ENCODE measurements around the gene SETBP1. TPM values are rescaled to one million over a fixed set of nuclear protein-coding genes. Genes with fewer than 3 reads are reported as not detected.

The SETBP1 gene
- total and polyA plus RNA-seq, 2 of the 8 experiments (the other 6 are each of a cell fraction or from before 2014, with no cell fraction given): 2.0 to 6.5 TPM

GRCh38 chr18:44719519-44720060 is 38.9 kb downstream of the SETBP1 start:
- Histone ChIP-seq H3K4me2 (ENCODE audit: insufficient read depth in 1 of 2, low read depth in 2 of 2, low read length in 2 of 2) (no peak overlapping the region), H2BK120ac (replicated peaks; ENCODE audit: low read depth, low read length) (no peak overlapping the region), H3K4me1 (replicated peaks in 1 of 4; ENCODE audit: control insufficient read depth in 3 of 4, insufficient read depth in 4 of 4, low read length in 3 of 4) (peaks cover 9 to 17% (median 13%) of the 10 kb centered on the region in 4 experiments; a peak in 6 of 7 replicates), H4K20me1 (replicated peaks in 1 of 2; ENCODE audit: control insufficient read depth in 1 of 2, insufficient read depth in 2 of 2, low read length in 2 of 2) (no peaks in the 10 kb centered on the region), H2AK5ac (ENCODE audit: low read depth, low read length) (no peak overlapping the region), H4K91ac (replicated peaks; ENCODE audit: insufficient read length, low read length) (no peak overlapping the region), H3K14ac (ENCODE audit: insufficient read length) (no peak overlapping the region), H3K18ac (ENCODE audit: extremely low read depth, low read length) (no peak overlapping the region), H3K79me2 (ENCODE audit: control insufficient read depth in 1 of 2, insufficient read depth in 2 of 2, low read length in 2 of 2) (no peaks in the 10 kb centered on the region), H2BK12ac (ENCODE audit: low read depth, low read length) (no peak overlapping the region), H3K56ac (replicated peaks; ENCODE audit: insufficient read length, low read depth, low read length) (no peak overlapping the region), H3K79me1 (ENCODE audit: low read depth, low read length) (no peaks in the 10 kb centered on the region; the same call in 1 of the 2 replicates), H3K9me3 (ENCODE audit: insufficient read depth in 2 of 2, low read depth in 1 of 2, low read length in 1 of 2) (no peaks in the 10 kb centered on the region), H4K8ac (ENCODE audit: extremely low read depth, insufficient read depth, low read length) (no peak overlapping the region), H3K27me3 (replicated peaks in 1 of 4; ENCODE audit: control insufficient read depth in 3 of 4, extremely low read depth in 1 of 4, insufficient read depth in 3 of 4, low read length in 3 of 4) (no peaks in the 10 kb centered on the region), H3K36me3 (ENCODE audit: control insufficient read depth in 2 of 4, insufficient read depth in 4 of 4, low read length in 3 of 4) (no peaks in the 10 kb centered on the region), H4K5ac (ENCODE audit: insufficient read length, low read depth, low read length) (no peak overlapping the region), H3K23ac (ENCODE audit: insufficient read length) (no peak overlapping the region), H2BK20ac (ENCODE audit: low read length) (no peak overlapping the region), H3K9ac (replicated peaks in 1 of 4; ENCODE audit: extremely low read depth in 1 of 4, low read depth in 3 of 4, low read length in 3 of 4) (no peak overlapping the region), H3K4me3 (ENCODE audit: extremely low read depth in 1 of 4, insufficient read depth in 2 of 4, low read depth in 3 of 4, low read length in 4 of 4) (no peak overlapping the region), H2AFZ (ENCODE audit: low read length) (no peak overlapping the region), H3K27ac (ENCODE audit: low read depth, low read length) (no peak overlapping the region), H2BK5ac (ENCODE audit: low read depth, low read length) (no peak overlapping the region), H3K23me2 (ENCODE audit: low read depth, low read length) (no peaks in the 10 kb centered on the region), H3K4ac (replicated peaks; ENCODE audit: insufficient read length, low read depth, low read length) (no peak overlapping the region), H2BK15ac (ENCODE audit: low read length) (no peak overlapping the region)
- POLR2A ChIA-PET (ENCODE audit: partially characterized antibody): no interaction called here
- CTCF ChIA-PET (ENCODE audit: partially characterized antibody): no interaction called here
- 94% methylated on average over 3 of the region's 3 CpGs; no CpG with 5 or more reads in 1 of the 2 experiments for WGBS, 2 experiments (ENCODE audit: extremely low coverage in 1 of 2, insufficient coverage in 1 of 2, insufficient read length in 1 of 2, insufficient replicate concordance in 2 of 2, low coverage in 1 of 2, low lambda C conversion rate in 2 of 2, missing lambda C conversion rate in 1 of 2)
- FAIRE-seq: no peak
- DNase-seq (ENCODE audit: low read depth in 1 of 2, low spot score in 2 of 2): no peak
- no peak for TF ChIP-seq FOSL1 (IDR thresholded peaks at IDR 0.05; ENCODE audit: insufficient read depth, low read depth, low read length)
- TF ChIP-seq JUN (IDR thresholded peaks at IDR 0.05; ENCODE audit: low read depth, low read length): no peak
- TF ChIP-seq RAD21 (IDR thresholded peaks at IDR 0.05 in 1 of 2, conservative IDR thresholded peaks at IDR 0.05 in 1 of 2; ENCODE audit: low read depth in 2 of 2, low read length in 2 of 2): no peak
- no peak for TF ChIP-seq SP2 (IDR thresholded peaks at IDR 0.05; ENCODE audit: low read length)
- TF ChIP-seq POLR2AphosphoS5 (IDR thresholded peaks at IDR 0.05; ENCODE audit: low read depth, low read length): no peak
- no peak for TF ChIP-seq ATF2 (IDR thresholded peaks at IDR 0.05; ENCODE audit: low read length)
- TF ChIP-seq SIX5 (IDR thresholded peaks at IDR 0.05; ENCODE audit: low read depth, low read length): no peak
- no peak for TF ChIP-seq HDAC6 (IDR thresholded peaks at IDR 0.05; ENCODE audit: low read depth, low read length)
- no peak for TF ChIP-seq CTCF (IDR thresholded peaks at IDR 0.05; ENCODE audit: control extremely low read depth in 1 of 3, insufficient read depth in 1 of 3, low read depth in 1 of 3, low read length in 3 of 3)
- no peak for TF ChIP-seq TCF12 (IDR thresholded peaks at IDR 0.05; ENCODE audit: low read depth, low read length)

All from H1 (cell line).